SKM-1 (cell line): ENCODE results near the gene TMEFF2.

Experiments used
- DNase-seq: peaks from one replicate; lab custom pipeline; 2025; ENCODE audit not compliant: unreplicated experiment; lab: John Stamatoyannopoulos, UW

Gene TMEFF2

DNA sequence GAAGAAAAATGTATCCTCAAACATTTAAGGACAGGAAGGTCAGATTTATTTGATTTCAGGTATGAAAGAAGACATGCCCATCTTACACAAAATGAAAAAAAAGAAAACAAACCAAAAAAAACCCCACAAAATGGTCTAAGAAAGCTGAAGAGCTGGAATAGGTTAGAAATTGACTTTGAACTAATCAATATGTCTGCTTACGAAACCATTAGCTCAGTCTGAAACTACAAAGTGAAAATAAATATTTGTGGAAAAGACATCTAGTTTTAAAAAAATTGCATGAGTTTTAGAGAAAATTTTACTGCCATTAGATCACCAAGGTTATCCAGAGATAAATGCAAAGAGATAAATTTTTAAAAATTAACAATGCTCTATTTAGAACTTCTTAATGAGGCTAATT lies 125.3 kb downstream of the TMEFF2 start:
- no peak for DNase-seq

DNA sequence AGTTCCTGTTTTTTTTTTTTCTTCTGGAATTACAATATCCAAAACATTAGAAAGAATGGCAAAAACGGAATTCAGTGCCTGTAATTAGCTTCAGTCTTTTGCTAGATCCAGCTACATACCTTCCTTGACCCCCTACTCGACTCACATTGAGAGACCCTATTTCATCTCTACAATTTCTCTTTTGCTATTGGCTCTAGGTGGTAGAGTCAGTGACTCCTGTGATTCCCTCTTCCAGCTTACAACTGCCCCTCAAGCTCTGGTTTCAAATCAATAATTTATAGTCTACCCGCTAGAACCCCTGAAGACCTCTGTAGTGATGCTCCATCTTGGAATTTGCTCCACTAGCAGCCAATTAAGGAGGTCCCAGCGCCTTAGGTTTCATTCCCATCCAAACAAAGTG lies 125.8 kb downstream of the TMEFF2 start:
- DNase-seq: no peak

DNA sequence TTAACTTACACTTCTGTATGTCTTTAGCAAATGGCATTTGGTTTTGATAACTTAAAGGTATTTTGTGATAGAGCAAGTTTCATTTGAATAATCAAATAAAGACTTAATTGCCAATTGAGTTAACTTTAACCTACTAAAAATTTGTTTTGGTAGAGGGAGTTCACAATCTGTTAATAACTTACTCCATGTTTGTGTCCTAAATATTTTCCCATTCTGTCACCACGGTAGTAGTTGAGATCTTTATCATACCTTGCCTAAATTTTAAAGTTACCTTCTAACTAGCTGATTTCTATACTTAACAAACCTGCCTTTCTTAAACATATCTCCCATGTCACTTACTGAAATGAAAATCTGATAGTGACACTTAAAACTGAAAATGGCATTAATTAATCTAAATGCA lies 127.1 kb downstream of the TMEFF2 start:
- DNase-seq: no peak

DNA sequence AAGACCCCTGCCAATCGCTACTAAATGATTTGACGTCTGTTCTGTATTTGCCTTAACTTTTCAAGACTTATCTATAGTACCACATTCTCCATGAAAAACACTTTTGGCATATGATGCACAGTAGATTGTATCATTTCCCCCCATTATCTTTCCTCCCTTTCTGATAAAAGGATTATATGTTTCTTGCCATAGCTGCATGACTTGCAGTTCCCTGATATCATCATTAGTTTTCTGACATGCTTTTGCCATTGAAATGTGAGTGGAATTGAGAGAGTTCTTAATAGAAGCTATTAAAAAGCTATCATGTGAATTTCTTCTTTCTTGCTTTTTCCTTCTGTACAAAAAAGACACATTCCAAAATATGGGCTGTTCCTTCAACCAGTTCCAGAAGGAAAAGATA lies 130.3 kb downstream of the TMEFF2 start:
- DNase-seq: no peak

DNA sequence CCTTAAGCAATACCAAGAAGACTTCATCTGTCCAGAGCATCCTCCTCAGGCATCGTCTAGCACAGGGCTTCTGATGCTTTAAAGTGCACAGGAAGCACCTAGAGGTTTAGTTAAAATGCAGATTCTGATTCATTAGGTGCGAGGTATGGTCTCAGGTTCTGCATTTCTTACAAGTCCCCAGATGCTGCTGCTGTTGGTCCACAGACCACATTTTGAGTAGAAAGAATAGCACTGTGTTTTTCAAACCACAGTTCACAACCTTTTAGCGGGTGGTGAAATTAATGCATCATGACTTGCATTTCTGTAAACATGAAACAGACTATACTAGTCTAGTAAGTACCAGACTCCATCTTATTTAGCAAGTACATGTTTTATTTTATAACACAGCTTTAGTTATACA lies 134.6 kb downstream of the TMEFF2 start:
- no peak for DNase-seq

DNA sequence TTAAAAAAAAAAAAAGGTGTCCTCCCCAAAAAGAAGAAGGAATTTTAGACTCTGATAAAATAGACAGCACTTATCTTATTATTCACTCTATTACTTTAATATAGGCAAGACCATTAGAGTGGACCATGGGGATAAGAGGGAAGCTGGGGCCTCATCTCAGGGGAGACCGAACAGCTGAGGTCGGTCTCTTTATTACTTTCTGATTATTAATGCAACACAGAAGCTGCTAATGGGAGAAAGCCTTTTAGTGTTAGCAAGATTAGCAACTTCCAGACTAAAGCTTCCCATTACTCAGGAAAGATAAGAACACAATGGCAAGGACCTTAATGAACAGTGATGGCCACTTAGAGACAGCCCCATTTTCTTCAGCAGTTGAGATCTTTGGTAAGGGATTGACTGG lies 135.5 kb downstream of the TMEFF2 start:
- DNase-seq: no peak

DNA sequence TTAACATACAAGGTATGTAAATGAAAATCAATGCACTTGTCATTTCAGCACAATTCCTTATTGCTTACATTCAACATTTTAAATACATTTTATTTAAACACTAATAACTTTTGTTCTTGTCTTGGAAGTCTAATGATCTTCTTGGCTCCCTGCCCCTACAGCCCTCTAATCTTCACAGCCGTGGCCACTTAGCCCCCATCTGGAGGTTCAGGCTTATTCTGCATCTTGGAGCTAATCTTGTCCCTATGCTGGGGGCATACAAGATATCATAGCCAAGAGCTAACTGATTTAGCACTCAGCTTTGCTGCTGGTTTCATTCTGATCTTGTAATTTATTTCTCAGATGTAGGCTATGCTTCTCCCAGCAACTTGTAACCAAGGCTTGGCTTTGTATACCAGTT lies 140.8 kb downstream of the TMEFF2 start:
- no peak for DNase-seq

DNA sequence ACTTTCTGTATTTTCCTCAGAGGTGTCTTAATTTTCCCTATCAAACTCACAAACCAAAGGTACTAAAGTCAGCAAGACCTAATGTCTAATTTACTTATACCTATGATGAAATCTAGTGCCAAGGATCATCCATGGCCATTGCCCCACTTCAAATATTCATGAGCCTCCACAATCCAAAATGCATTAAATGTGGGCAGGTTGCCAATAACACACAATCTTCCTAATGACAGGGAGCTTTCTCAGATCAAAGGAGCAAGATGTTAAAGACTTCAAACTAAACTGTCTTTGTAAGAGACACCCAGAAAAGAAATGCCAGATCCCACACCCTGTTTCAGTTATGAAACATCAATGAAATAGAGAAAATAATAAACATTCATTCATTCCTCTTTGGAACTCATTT lies 143.2 kb downstream of the TMEFF2 start:
- no peak for DNase-seq

DNA sequence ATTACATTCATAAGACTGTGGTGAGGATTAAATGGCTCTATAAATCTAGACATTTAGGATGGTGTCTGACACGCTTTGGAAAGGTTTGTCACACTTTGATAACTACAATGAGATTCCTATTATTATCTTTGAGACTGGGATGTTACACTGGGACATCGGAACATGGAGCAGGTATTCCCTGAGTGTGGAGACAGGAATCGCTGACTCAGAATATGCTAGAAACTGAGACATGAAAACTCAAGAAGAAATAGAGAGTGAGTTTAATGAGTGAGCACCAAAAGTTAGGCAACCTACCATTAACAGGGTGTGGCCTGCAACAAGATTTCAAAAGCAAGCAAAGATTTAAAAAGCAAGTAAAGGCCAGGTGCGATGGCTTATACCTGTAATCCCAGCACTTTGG lies 145.4 kb downstream of the TMEFF2 start:
- DNase-seq: no peak

DNA sequence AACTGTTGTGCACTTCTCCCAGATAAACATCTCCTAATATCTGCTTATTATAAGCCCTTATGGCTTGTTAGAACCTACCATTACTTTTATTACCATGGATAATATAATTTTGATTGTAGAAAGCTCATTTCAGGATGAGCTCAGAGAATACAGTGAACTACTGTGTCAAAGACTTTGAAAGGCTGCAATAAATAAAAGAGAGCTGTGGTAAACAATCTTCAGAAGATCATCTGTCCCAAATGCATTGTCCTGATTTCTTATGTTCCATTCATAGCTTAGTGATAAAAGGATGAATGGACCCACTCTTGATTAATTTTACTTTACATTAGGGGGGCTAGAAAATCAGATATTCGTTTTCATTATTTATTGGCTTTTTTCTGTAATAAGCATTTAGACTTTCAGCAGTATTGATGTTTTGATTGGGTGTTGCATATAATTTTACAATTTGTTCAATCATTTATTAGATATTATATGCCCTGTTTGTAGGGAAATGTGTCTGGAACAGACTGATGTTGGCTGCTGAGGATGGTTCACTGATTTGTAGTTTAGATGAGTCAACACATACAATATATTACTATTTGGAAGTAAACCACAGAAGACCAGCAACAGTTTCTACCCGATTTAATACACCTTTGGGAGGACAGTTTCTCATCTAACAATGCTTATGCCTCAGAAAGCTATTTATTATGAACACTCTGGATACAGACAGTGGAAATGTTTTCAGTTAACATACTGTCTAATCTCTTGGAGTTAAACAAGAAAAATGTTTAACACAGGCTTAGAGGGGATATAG lies 147.2 kb downstream of the TMEFF2 start:
- DNase-seq: no peak

DNA sequence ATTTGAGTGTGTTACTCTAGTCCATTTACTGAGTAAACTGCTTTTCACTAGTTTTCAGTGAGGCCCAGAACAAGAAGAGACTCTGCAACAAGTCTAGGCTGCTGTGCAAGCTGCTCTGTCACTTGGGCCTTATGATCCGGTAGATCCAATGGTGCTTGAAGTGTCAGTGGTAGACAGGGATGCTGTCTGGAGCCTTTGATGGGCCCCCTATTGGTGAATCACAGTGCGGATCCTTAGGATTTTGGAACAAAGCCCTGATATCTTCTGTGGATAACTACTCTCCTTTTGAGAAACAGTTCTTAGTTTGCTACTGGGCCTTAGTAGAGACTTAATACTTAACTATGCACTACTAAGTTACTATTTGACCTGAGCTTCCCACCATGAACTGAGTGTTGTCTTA lies 150.2 kb downstream of the TMEFF2 start:
- DNase-seq: no peak

DNA sequence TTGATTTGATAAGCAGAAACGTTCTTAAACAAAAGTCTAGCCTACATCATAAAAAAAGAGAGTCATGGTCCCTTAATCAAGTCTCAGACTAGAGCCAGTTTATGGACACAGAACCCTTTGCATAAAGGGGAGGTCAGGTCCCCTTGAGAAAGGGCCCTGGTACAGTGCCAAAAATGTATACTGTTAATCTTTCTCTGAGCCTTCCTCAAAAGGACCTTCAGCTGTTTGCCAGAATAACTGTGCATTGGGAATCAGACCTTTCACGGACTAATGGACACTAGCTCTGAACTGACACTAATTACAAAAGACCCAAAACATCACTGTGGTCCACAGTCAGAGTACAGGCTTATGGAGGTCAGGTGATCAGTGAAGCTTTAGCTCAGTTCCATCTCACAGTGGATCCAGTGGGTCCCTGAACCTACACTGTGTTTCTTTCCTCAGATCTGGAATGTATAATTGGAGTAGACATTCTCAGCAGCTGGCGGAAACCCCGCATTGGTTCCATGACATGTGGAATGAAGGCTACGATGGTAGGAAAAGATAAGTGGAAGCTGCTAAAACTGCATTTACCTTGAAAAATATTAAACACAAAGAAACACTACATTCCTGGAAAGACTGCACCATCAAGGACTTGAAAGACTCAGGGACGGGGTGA lies 151.4 kb downstream of the TMEFF2 start:
- DNase-seq: no peak

DNA sequence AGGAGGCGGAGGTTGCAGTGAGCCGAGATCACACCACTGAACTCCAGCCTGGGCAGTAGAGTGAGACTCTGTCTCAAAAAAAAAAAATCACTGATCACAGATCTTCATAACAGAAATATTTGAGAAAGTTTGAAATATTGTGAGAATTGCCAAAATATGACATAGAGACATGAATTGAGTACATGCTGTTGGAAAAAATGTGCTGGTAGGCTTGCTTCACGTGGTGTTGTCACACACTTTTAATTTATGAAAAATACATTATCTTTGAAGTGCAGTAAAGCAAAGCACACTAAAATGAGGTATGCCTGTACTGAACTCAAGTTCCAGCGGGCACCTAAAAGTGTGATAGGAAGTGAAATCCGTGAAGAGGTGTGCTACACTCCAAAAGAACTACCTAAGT lies 152.6 kb downstream of the TMEFF2 start:
- DNase-seq: no peak

DNA sequence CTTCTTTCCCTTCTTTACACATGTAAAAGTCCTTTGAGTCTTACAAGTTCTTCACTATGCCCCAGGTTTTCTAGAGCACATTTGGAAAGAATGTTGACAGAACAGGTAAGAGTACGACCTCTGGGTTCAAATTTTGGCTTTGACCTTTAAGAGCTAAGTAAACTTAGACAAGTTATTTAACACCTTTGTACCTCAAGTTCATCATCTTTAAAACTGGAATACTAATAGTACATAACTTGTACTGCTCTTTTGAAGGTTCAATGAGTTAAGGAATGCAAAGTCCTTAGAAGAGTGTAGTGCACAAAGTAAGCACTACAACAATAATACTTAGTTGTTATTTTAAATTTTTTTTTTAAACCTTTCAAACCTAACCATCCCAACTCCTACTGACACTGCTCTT lies 156.6 kb downstream of the TMEFF2 start:
- no peak for DNase-seq

DNA sequence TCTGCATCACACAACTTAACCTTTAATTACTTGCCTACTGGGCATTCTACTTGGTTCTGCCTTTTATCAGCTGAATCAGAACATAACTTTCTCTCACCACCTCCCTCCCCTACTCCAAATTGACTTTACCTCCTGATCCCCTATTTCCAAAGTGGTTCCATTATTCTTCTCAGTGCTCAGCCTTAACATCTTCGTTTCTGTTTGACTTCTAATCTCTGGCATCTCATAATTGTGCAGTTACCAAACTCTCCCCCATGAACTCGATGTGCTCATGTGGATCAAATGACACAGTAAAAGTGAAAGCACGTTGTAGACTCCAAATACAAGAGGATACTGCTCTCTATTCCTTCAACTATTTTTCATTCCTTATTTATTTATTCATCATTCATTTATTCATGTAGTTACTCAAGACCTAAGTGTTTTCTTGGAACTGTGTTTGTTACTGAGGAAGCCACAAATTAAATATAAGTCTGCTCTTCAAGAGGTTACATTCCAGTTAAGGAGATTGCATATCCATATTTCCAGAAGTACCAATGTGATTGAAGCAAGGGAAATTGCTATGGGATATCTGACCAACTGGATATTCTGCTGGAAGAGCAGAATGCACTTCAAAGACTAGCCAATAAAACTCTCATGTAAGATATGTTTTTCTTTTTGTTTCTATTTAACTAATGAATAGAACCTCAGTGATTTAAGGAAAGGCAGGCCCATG lies 158.8 kb downstream of the TMEFF2 start:
- DNase-seq: no peak

DNA sequence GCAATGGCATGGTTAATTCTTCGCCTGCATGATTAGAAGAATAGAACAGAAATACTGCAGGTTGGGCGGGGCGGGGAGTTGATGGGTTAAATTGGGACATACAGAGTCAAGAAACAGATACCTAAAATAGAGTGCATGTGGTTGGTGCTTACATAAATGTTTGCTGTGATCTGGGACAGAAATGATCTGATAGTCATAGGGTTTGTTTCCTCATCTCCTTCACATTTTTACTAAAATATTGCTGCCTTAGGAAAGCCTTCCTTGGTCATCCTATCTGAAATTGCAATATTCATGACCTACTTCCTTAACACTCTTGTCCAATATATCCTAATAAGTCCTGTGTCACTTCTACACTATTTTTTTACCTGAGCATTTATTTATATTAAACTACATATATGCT lies 163.9 kb downstream of the TMEFF2 start:
- no peak for DNase-seq

DNA sequence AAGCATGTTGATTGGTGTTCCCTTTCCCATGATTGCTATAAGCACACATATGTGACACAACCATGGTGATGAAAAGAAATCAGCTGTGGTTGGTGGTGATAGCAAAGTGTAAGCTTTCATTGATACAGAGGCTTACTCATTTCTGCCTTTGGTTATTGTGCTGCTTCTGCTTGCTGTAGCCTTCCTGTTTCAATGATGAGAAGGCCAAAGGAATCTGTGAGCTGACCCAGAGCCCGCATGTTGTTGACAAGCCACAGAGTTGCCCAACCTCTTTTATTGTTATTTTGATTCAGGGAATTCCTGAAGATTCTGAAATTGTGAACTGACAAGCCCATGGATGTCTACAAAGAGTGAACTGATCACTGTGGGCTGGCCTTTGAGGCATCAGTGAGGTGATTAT lies 164.4 kb downstream of the TMEFF2 start:
- no peak for DNase-seq

DNA sequence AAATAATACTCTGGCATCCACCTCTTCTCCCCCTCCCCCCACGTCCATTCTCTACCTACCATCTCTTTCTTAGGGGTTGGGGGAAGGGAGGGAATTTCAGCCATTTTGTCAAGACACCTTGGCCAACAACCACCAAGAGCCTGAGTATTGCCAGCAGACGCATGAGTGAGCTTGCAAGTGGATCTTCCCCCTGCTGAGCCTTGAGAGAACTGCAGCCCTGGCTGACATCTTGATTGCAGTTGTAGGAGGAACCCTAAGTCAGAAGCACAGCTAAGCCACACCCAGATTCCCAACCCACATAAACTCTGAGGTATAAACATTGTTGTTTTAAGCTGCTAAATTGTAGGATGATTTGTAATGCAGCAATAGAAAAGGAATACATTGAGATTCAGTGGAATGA lies 165.6 kb downstream of the TMEFF2 start:
- no peak for DNase-seq

DNA sequence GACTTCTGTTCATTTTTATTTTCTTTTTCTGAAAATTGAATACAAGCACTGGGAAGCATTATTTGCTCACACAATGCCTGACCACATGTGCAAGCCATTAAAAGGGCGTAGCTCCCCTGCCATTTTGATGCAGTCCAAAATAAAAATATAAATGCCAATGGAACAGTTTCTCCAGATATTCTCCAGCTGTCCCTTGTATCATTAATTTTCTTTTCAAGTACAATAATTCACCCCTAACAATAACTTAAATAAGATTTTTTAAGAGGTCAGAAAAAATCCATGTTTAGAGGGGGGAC lies 168.0 kb downstream of the TMEFF2 start:
- no peak for DNase-seq

DNA sequence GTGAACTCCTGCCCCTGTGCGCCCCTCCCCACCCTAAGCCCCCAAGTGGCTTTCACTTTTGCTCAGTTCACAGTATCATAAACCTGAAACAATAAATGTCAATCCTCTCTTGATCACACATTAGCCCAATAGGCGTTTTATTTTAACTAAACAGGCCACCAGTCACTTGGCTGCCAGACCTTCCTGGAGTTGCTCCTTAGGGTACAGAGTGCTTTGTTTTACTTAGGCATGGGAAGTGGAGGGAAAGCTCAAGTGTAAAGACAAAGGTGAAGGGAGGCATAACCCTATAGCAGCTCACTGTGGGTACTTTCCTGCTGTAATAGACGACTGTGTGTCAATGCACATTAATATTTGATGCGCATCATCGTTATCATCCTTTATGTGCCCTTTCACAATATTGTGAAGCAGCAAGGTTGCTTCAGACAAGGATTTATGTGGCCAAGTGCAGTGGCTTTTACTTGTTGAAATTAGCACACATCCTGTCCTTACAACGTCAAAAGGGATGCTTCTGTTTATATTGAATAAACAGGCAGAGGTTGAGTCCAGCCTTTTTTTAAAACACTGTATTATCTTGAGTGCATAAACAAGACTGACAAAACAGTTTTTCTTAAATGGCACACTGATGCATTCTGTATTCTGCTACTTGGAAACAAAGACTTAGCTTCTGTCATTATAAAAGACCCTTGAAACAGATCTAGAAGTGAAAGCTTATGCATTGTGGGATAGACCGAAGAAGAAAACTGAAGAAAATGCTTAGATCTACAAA lies 168.5 kb downstream of the TMEFF2 start:
- DNase-seq: no peak

DNA sequence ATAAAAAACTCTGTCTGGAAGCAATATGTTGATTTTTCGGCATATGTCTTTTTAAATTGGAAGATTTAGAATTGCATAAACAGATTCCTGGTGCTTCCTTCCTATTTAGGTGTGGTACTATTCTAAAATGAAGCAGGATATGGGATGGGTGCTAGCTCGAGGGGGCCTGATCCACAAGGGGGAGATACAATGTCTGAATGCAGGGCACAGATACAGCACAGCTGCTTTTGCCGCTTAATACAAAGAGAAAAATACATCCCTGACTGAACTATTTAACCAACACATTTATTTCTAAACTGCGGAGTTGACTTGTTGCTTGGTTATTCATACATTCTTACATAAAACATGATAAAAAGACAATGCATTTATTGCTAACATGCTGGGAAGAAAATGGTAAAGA lies 169.1 kb downstream of the TMEFF2 start:
- no peak for DNase-seq

DNA sequence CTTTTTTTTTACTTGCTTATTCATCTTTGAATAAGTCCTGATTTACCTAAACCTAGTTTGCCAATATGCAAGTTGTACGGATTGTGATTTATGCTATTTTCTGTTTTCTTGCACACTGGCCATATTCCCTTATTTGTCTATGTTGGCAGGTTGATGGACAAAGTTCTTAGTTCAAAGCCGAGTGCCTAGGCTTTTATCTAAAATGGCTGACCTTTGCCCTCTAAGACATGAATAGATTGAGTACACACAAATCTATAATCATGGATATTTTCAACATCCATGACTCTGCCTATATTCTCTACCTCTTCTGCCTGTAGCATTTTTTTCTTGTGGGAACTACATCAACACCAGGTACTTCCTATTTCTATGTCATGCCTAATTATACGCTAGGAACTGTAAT lies 171.7 kb downstream of the TMEFF2 start:
- no peak for DNase-seq
